Thyroid gland (tissue), 4 donors: ENCODE data around the gene APOL4. TPM values are rescaled to one million over a fixed set of nuclear protein-coding genes. Genes with fewer than 3 reads are reported as not detected.
"Not testable (repeated sequence)": the region's sequence is repeated elsewhere in the genome, so short reads cannot be mapped to it uniquely, and the experiment has no call there.

Experiments
- DNase-seq, 2 donors: peaks; one replicate each; pipeline ENCODE4 v3.0.0-alpha.2; 2019
- H3K27ac ChIP-seq, 3 donors: fragments of 200-600 bp; sonication (generic); 1 replicate in 2 of 3; 2 replicates in 1 of 3; pipeline ENCODE4 v1.5.1; 2016 to 2019; ENCODE audit warnings: mild to moderate bottlenecking in 1 of 3, moderate library complexity in 1 of 3
- H3K27me3 ChIP-seq: fragments of 200-600 bp; sonication (generic); one replicate; pipeline ENCODE4 v1.5.1; 2019
- H3K36me3 ChIP-seq, 2 donors: fragments of 200-600 bp; sonication (generic); one replicate each; pipeline ENCODE4 v1.5.1; 2016 to 2019
- H3K4me1 ChIP-seq, 2 donors: fragments of 200-600 bp; sonication (generic); one replicate each; pipeline ENCODE4 v1.5.1; 2017 to 2019
- H3K4me3 ChIP-seq, 3 donors: fragments of 200-600 bp; sonication (generic); replicated peaks in 1 of 3; 1 replicate in 2 of 3; 2 replicates in 1 of 3; pipeline ENCODE4 v1.5.1; 2016; ENCODE audit warnings: mild to moderate bottlenecking in 1 of 3
- H3K9me3 ChIP-seq: fragments of 200-600 bp; sonication (generic); one replicate; pipeline ENCODE4 v1.5.1; 2017
- CTCF ChIP-seq, 6 experiments: fragments of 200-600 bp in 3 of 6; fragments of 450-650 bp in 3 of 6; sonication (generic) in 3 of 6; IDR thresholded peaks; one replicate each; pipeline ENCODE4 v1.5.1; 2016 to 2019; ENCODE audit warnings: antibody characterized with exemption in 6 of 6, mild to moderate bottlenecking in 2 of 6, inconsistent platforms in 1 of 6, moderate library complexity in 1 of 6
- POLR2A ChIP-seq, 2 donors: fragments of 450-650 bp; IDR thresholded peaks; one replicate each; pipeline ENCODE4 v1.6.1; 2017; ENCODE audit warnings: antibody characterized with exemption in 2 of 2, mild to moderate bottlenecking in 2 of 2, moderate library complexity in 1 of 2
- WGBS, 2 donors: methylation state at CpG; one replicate each; pipeline ENCODE4 v1.1.5; 2017; 5-methylcytosine and 5-hydroxymethylcytosine counted together
- intact Hi-C: fragments of 100-400 bp; cut with DNase I; formaldehyde crosslinking; loops from one replicate; pipeline ENCODE4 v1.15.1; 2023
- total RNA-seq, 4 donors: library from RNA; depleted of rRNA; stranded (reverse); fragments of >200 nt; gene quantifications; one replicate each; pipeline ENCODE4 v1.2.3, GENCODE V29; 2016

Gene APOL4
- total RNA-seq, 4 donors from 2014 or later, result 5.8 to 16.1 (median 7.5) TPM; not detected in 1

GRCh38 chr22:36193171-36193570 lies 8.4 kb downstream of the APOL4 start:
- H3K36me3 ChIP-seq, result no peaks in the 10 kb centered on the region
- intact Hi-C loops, result loop anchor here (5.0 to 10.0 kb wide), 2 partner anchors 34 to 92 kb away; no protein-coding TSS in a partner anchor
- WGBS, 2 donors, result 82 to 84% methylated on average over 3 of the region's 3 CpGs
- H3K4me3 ChIP-seq, result no peak overlapping the region
- no peak for TF ChIP-seq CTCF (IDR thresholded peaks at IDR 0.05)
- no peak for TF ChIP-seq POLR2A (IDR thresholded peaks at IDR 0.05)
- H3K4me1 ChIP-seq, result peaks cover 0 to 15% of the 10 kb centered on the region in 2 donors
- H3K27ac ChIP-seq, result peak overlapping the region in 1 of 3 donors; percentile 2
- DNase-seq, result no peak
- H3K27me3 ChIP-seq, result no peaks in the 10 kb centered on the region
- no peaks in the 10 kb centered on the region for H3K9me3 ChIP-seq

GRCh38 chr22:36192542-36192941 lies 9.1 kb downstream of the APOL4 start:
- Histone ChIP-seq H3K4me1 (peaks cover 0 to 15% of the 10 kb centered on the region in 2 donors), H3K9me3 (no peaks in the 10 kb centered on the region), H3K36me3 (no peaks in the 10 kb centered on the region), H3K4me3 (no peak overlapping the region), H3K27me3 (no peaks in the 10 kb centered on the region), H3K27ac (peak overlapping the region in 1 of 3 donors; percentile 2)
- WGBS, 2 donors, result 62 to 73% methylated on average over 3 to 4 of the region's 4 CpGs
- no peak for DNase-seq
- TF ChIP-seq CTCF (IDR thresholded peaks at IDR 0.05), result no peak
- intact Hi-C loops, result loop anchor here (5.0 to 10.0 kb wide), 2 partner anchors 35 to 92 kb away; no protein-coding TSS in a partner anchor

- Histone ChIP-seq H3K27ac (no peak overlapping the region), H3K4me3 (no peak overlapping the region), H3K27me3 (no peaks in the 10 kb centered on the region), H3K9me3 (no peaks in the 10 kb centered on the region), H3K4me1 (peaks cover 0 to 10% of the 10 kb centered on the region in 2 donors), H3K36me3 (no peaks in the 10 kb centered on the region)
- DNase-seq, result peak in 1 of 2 donors; percentile 33
- intact Hi-C loops, result loop anchor here (5.0 to 10.0 kb wide), 2 partner anchors 36 to 94 kb away; no protein-coding TSS in a partner anchor
- WGBS, 2 donors, result 72 to 78% methylated on average over 16 of the region's 17 CpGs
- no peak for TF ChIP-seq POLR2A (IDR thresholded peaks at IDR 0.05)
- no peak for TF ChIP-seq CTCF (IDR thresholded peaks at IDR 0.05)
Measured at GRCh38 chr22:36191106-36191836, 10.3 kb downstream of the APOL4 start.

GRCh38 chr22:36187862-36188261 lies 13.7 kb downstream of the APOL4 start:
- H3K27ac ChIP-seq, H3K27me3 ChIP-seq, H3K4me3 ChIP-seq, H3K36me3 ChIP-seq, H3K9me3 ChIP-seq, intact Hi-C loops, DNase-seq: not testable (repeated sequence)
- peaks cover 0 to 19% of the 10 kb centered on the region in 2 donors for H3K4me1 ChIP-seq
- WGBS, 2 donors, result 97 to 99% methylated on average over 3 of the region's 6 CpGs

GRCh38 chr22:36185828-36186624 lies 15.6 kb downstream of the APOL4 start:
- no peaks in the 10 kb centered on the region for H3K27me3 ChIP-seq
- H3K4me1 ChIP-seq, result peaks cover 0 to 19% of the 10 kb centered on the region in 2 donors
- no peak overlapping the region for H3K4me3 ChIP-seq
- intact Hi-C loops, result no loop called here
- no peaks in the 10 kb centered on the region for H3K36me3 ChIP-seq
- TF ChIP-seq CTCF (IDR thresholded peaks at IDR 0.05) (peak in 1 of 6 experiments; percentile 11), POLR2A (IDR thresholded peaks at IDR 0.05) (no peak)
- H3K27ac ChIP-seq, result peak overlapping the region in 1 of 3 donors; percentile 24
- peak; percentile 42 to 48 for DNase-seq
- H3K9me3 ChIP-seq, result no peaks in the 10 kb centered on the region
- 55 to 58% methylated on average over 14 of the region's 14 CpGs for WGBS, 2 donors
